ENCODE measurements around the gene BCAS3. TPM values are rescaled to one million over a fixed set of nuclear protein-coding genes. Genes with fewer than 3 reads are reported as not detected.

The BCAS3 gene
- total and polyA plus RNA-seq, 2 donors, result 6.9 to 12.4 TPM

- 91% methylated on average over 19 of the region's 19 CpGs for WGBS
- Histone ChIP-seq H3K27me3 (ENCODE audit: control insufficient read depth in 2 of 2, insufficient read depth in 1 of 2, low read length in 1 of 2) (no peaks in the 10 kb centered on the region), H3K36me3 (ENCODE audit: control insufficient read depth in 2 of 2, insufficient read depth in 2 of 2, low read length in 1 of 2) (no peaks in the 10 kb centered on the region), H3K9me3 (ENCODE audit: control insufficient read depth in 2 of 2, insufficient read depth in 1 of 2, low read length in 1 of 2) (no peaks in the 10 kb centered on the region), H3K27ac (ENCODE audit: low read depth in 1 of 2, low read length in 1 of 2) (no peak overlapping the region), H3K4me1 (ENCODE audit: control insufficient read depth in 2 of 2, insufficient read depth in 2 of 2, low read length in 2 of 2) (no peaks in the 10 kb centered on the region), H3K4me3 (ENCODE audit: low read length in 2 of 2) (no peak overlapping the region)
- DNase-seq (ENCODE audit: low read depth in 6 of 9, low spot score in 9 of 9), result no peak
Observed at GRCh38 chr17:61366715-61367413, 689.2 kb downstream of the BCAS3 start.

GRCh38 chr17:61368049-61368831, 690.6 kb downstream of the BCAS3 start:
- 98% methylated on average over 27 of the region's 27 CpGs for WGBS
- Histone ChIP-seq H3K36me3 (ENCODE audit: control insufficient read depth in 2 of 2, insufficient read depth in 2 of 2, low read length in 1 of 2) (no peaks in the 10 kb centered on the region), H3K4me3 (ENCODE audit: low read length in 2 of 2) (no peak overlapping the region), H3K4me1 (ENCODE audit: control insufficient read depth in 2 of 2, insufficient read depth in 2 of 2, low read length in 2 of 2) (no peaks in the 10 kb centered on the region), H3K27ac (ENCODE audit: low read depth in 1 of 2, low read length in 1 of 2) (no peak overlapping the region), H3K27me3 (ENCODE audit: control insufficient read depth in 2 of 2, insufficient read depth in 1 of 2, low read length in 1 of 2) (no peaks in the 10 kb centered on the region), H3K9me3 (ENCODE audit: control insufficient read depth in 2 of 2, insufficient read depth in 1 of 2, low read length in 1 of 2) (no peaks in the 10 kb centered on the region)
- DNase-seq (ENCODE audit: low read depth in 6 of 9, low spot score in 9 of 9), result no peak

- Histone ChIP-seq H3K4me1 (ENCODE audit: control insufficient read depth in 2 of 2, insufficient read depth in 2 of 2, low read length in 2 of 2) (no peaks in the 10 kb centered on the region), H3K27me3 (ENCODE audit: control insufficient read depth in 2 of 2, insufficient read depth in 1 of 2, low read length in 1 of 2) (no peaks in the 10 kb centered on the region), H3K4me3 (ENCODE audit: low read length in 2 of 2) (no peak overlapping the region), H3K9me3 (ENCODE audit: control insufficient read depth in 2 of 2, insufficient read depth in 1 of 2, low read length in 1 of 2) (no peaks in the 10 kb centered on the region), H3K27ac (ENCODE audit: low read depth in 1 of 2, low read length in 1 of 2) (no peak overlapping the region), H3K36me3 (ENCODE audit: control insufficient read depth in 2 of 2, insufficient read depth in 2 of 2, low read length in 1 of 2) (no peaks in the 10 kb centered on the region)
- WGBS, result 97% methylated on average over 7 of the region's 7 CpGs
- no peak for DNase-seq (ENCODE audit: low read depth in 6 of 9, low spot score in 9 of 9)
Observed at GRCh38 chr17:61368832-61369450, 691.3 kb downstream of the BCAS3 start.

GRCh38 chr17:61369751-61370150, 692.1 kb downstream of the BCAS3 start:
- no peak for DNase-seq (ENCODE audit: low read depth in 6 of 9, low spot score in 9 of 9)
- Histone ChIP-seq H3K36me3 (ENCODE audit: control insufficient read depth in 2 of 2, insufficient read depth in 2 of 2, low read length in 1 of 2) (no peaks in the 10 kb centered on the region), H3K4me3 (ENCODE audit: low read length in 2 of 2) (no peak overlapping the region), H3K27me3 (ENCODE audit: control insufficient read depth in 2 of 2, insufficient read depth in 1 of 2, low read length in 1 of 2) (no peaks in the 10 kb centered on the region), H3K9me3 (ENCODE audit: control insufficient read depth in 2 of 2, insufficient read depth in 1 of 2, low read length in 1 of 2) (no peaks in the 10 kb centered on the region), H3K27ac (ENCODE audit: low read depth in 1 of 2, low read length in 1 of 2) (no peak overlapping the region), H3K4me1 (ENCODE audit: control insufficient read depth in 2 of 2, insufficient read depth in 2 of 2, low read length in 2 of 2) (no peaks in the 10 kb centered on the region)
- WGBS, result 97% methylated on average over 10 of the region's 10 CpGs

DNA sequence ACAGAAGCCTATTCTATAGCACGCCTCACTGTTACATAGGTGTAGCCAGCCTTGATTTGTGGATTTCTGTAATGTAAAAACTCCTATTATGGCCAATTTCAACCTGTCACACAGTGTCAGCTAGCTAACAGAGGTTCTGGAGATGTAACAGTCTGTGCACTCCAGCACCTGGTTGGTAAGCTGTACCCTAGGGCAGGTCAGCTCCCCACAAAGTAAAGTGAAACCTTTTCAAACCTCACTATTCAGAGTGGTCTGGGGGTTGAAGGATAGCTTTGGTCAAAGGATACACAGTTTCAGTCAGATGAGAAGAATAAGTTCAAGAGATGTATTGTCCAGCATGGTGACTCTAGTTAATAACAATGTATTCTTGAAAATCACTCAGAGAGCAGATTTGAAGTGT, 693.5 kb downstream of the BCAS3 start:
- Histone ChIP-seq H3K27ac (ENCODE audit: low read depth in 1 of 2, low read length in 1 of 2) (no peak overlapping the region), H3K36me3 (ENCODE audit: control insufficient read depth in 2 of 2, insufficient read depth in 2 of 2, low read length in 1 of 2) (no peaks in the 10 kb centered on the region), H3K4me1 (ENCODE audit: control insufficient read depth in 2 of 2, insufficient read depth in 2 of 2, low read length in 2 of 2) (no peaks in the 10 kb centered on the region), H3K4me3 (ENCODE audit: low read length in 2 of 2) (no peak overlapping the region), H3K27me3 (ENCODE audit: control insufficient read depth in 2 of 2, insufficient read depth in 1 of 2, low read length in 1 of 2) (no peaks in the 10 kb centered on the region), H3K9me3 (ENCODE audit: control insufficient read depth in 2 of 2, insufficient read depth in 1 of 2, low read length in 1 of 2) (no peaks in the 10 kb centered on the region)
- WGBS, result 96% methylated on average over 1 of the region's 1 CpG
- DNase-seq (ENCODE audit: low read depth in 6 of 9, low spot score in 9 of 9), result no peak

DNA sequence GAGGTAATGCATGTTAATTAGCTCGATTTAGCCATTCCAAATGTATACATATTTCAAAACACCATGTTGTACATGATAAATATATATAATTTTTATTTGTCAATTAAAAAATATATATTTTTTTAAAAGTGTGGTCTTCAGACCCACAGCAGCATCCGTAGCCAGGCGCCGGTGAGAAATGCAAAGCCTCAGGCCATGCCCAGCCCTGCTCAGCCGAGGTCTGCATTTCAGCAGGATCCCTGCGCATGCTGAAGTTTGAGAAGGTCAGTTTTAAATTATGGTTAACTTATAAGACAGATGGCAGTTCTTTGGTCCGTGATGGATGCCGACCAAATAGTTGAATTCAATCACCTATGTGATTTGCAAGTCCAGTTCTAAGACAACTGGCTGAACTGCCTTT, 694.0 kb downstream of the BCAS3 start:
- WGBS, result 98% methylated on average over 8 of the region's 8 CpGs
- DNase-seq (ENCODE audit: low read depth in 6 of 9, low spot score in 9 of 9), result no peak

GRCh38 chr17:61372436-61372835, 694.8 kb downstream of the BCAS3 start:
- no peak overlapping the region for H3K27ac ChIP-seq (ENCODE audit: low read depth in 1 of 2, low read length in 1 of 2)
- whole genome bisulfite sequencing, result 98% methylated on average over 9 of the region's 9 CpGs
- H3K27me3 ChIP-seq (ENCODE audit: control insufficient read depth in 2 of 2, insufficient read depth in 1 of 2, low read length in 1 of 2), result no peaks in the 10 kb centered on the region
- DNase-seq (ENCODE audit: low read depth in 6 of 9, low spot score in 9 of 9), result no peak
- H3K36me3 ChIP-seq (ENCODE audit: control insufficient read depth in 2 of 2, insufficient read depth in 2 of 2, low read length in 1 of 2), result no peaks in the 10 kb centered on the region
- no peak overlapping the region for H3K4me3 ChIP-seq (ENCODE audit: low read length in 2 of 2)
- H3K4me1 ChIP-seq (ENCODE audit: control insufficient read depth in 2 of 2, insufficient read depth in 2 of 2, low read length in 2 of 2), result no peaks in the 10 kb centered on the region
- H3K9me3 ChIP-seq (ENCODE audit: control insufficient read depth in 2 of 2, insufficient read depth in 1 of 2, low read length in 1 of 2), result no peaks in the 10 kb centered on the region

More for the DNA sequence above, 694.0 kb downstream of the BCAS3 start:
- Histone ChIP-seq H3K27me3 (ENCODE audit: control insufficient read depth in 2 of 2, insufficient read depth in 1 of 2, low read length in 1 of 2) (no peaks in the 10 kb centered on the region), H3K9me3 (ENCODE audit: control insufficient read depth in 2 of 2, insufficient read depth in 1 of 2, low read length in 1 of 2) (no peaks in the 10 kb centered on the region), H3K4me3 (ENCODE audit: low read length in 2 of 2) (no peak overlapping the region), H3K27ac (ENCODE audit: low read depth in 1 of 2, low read length in 1 of 2) (no peak overlapping the region), H3K4me1 (ENCODE audit: control insufficient read depth in 2 of 2, insufficient read depth in 2 of 2, low read length in 2 of 2) (no peaks in the 10 kb centered on the region), H3K36me3 (ENCODE audit: control insufficient read depth in 2 of 2, insufficient read depth in 2 of 2, low read length in 1 of 2) (no peaks in the 10 kb centered on the region)

DNA sequence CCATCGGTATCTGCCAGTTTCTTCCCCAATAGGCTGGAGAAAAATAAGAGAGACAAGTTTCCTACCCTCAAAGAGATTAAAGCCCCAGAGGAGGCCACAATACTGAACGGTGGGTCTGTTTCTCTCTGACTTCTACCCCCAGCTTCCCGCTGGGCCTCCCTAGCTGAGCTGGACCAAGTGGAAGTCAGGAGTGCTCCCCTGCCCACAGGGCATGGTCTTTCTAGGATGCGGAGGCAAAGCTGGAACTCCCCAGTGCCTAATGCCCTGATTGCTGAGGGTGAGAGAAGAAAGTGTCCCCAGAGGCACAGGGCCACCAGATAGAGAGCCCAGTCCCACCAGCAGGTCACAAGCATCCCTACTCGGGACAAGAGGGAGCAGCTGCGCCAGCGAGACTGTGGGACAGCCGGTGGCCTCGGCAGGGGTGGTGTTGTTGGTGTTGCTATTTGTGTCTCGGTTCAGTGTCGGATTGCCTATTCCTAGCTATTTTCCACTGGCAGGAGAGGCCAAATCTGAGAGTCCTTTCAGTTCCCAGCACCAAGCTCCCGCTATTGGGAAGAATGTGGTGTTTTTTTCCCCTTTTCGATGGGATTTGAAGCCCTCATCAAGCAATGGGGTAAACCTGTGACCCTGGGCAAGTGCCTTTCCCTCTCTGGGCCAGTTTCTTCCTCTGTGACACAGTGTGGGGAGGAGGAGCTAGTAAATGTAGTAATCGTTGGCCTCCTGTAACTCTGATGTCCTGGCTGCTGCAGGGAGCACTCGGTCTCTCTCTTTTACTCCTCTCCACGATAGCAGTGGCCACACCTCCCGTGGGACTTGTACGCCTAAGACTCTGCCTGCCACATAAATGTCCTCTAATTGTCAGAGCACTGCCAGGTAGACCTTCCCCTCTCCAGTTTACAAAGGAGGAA, 699.5 kb downstream of the BCAS3 start:
- Histone ChIP-seq H3K9me3 (ENCODE audit: control insufficient read depth in 2 of 2, insufficient read depth in 1 of 2, low read length in 1 of 2) (no peaks in the 10 kb centered on the region), H3K27ac (ENCODE audit: low read depth in 1 of 2, low read length in 1 of 2) (no peak overlapping the region), H3K4me3 (ENCODE audit: low read length in 2 of 2) (no peak overlapping the region), H3K27me3 (ENCODE audit: control insufficient read depth in 2 of 2, insufficient read depth in 1 of 2, low read length in 1 of 2) (no peaks in the 10 kb centered on the region), H3K4me1 (ENCODE audit: control insufficient read depth in 2 of 2, insufficient read depth in 2 of 2, low read length in 2 of 2) (no peaks in the 10 kb centered on the region), H3K36me3 (ENCODE audit: control insufficient read depth in 2 of 2, insufficient read depth in 2 of 2, low read length in 1 of 2) (no peaks in the 10 kb centered on the region)
- no peak for DNase-seq (ENCODE audit: low read depth in 6 of 9, low spot score in 9 of 9)
- WGBS, result 96% methylated on average over 18 of the region's 18 CpGs
